ENCODE data around the gene PRKX. TPM values are rescaled to one million over a fixed set of nuclear protein-coding genes. Genes with fewer than 3 reads are reported as not detected.
A peak's percentile ranks its signal among the peaks of the same experiment; 100 is the strongest.
"Not testable (repeated sequence)": the region's sequence is repeated elsewhere in the genome, so short reads cannot be mapped to it uniquely, and the experiment has no call there.

PRKX gene
- total RNA-seq, 1 donor from 2014 or later = 27.3 TPM

DNA sequence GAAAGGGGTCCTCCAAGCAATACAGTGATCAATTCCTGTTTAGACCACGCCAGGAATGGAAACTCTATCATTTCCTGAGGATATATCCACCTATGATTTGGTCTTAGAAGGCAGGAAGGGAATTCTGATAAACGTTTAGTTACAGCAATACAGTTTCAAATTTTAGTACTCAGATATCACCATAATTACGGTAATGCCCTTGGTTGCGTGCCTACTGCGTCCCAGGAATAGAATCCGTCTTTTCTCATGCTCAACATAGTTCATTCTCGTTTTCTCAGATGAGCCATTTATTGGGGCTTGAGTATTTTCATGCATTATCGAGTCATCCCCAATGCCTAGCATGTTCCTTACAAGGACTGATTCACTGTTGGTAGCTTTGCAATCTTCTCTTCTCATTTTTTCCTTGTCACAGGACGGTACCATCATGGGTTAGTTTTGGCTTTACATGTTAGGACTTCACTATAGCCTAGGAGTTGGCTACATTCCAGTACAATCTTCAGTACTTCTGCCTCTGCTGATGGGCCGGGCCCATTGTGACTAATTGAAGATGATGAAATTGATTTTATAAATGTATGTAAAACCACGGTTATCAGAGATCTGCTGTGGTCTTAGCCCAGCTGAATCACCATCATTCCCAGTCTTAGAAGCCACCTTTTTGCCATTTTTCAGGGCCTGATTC is 4.4 kb upstream of the PRKX start:
- ATAC-seq (no peak), DNase-seq (no peak)
- H3K4me3 ChIP-seq = no peak overlapping the region
- no peaks in the 10 kb centered on the region for H3K27me3 ChIP-seq (ENCODE audit: low read depth)
- H3K9me3 ChIP-seq = no peaks in the 10 kb centered on the region
- TF ChIP-seq, protein P1, sequence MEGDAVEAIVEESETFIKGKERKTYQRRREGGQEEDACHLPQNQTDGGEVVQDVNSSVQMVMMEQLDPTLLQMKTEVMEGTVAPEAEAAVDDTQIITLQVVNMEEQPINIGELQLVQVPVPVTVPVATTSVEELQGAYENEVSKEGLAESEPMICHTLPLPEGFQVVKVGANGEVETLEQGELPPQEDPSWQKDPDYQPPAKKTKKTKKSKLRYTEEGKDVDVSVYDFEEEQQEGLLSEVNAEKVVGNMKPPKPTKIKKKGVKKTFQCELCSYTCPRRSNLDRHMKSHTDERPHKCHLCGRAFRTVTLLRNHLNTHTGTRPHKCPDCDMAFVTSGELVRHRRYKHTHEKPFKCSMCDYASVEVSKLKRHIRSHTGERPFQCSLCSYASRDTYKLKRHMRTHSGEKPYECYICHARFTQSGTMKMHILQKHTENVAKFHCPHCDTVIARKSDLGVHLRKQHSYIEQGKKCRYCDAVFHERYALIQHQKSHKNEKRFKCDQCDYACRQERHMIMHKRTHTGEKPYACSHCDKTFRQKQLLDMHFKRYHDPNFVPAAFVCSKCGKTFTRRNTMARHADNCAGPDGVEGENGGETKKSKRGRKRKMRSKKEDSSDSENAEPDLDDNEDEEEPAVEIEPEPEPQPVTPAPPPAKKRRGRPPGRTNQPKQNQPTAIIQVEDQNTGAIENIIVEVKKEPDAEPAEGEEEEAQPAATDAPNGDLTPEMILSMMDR (IDR thresholded peaks at IDR 0.05) = no peak
- no peak overlapping the region for H3K27ac ChIP-seq
- no peaks in the 10 kb centered on the region for H3K4me1 ChIP-seq
- no peaks in the 10 kb centered on the region for H3K36me3 ChIP-seq
- intact Hi-C loops (cut with DNase I) = no loop called here

DNA sequence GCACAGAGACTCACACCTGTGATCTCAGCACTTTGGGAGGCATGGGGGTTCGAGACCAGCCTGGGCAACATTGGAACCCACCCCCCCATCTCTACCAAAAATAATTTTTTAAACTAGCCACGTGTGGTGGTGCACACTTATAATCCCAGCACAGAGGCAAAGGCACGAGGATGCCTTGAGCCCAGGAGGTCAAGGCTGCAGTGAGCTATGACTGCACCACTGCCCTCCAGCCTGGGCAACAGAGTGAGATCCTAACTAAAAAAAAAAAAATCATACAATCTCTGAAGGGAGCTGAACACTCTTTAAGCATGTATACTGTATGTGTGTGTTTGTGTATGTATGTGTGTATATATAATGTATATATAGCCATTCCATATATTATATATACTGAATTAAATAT is 2.5 kb upstream of the PRKX start:
- ATAC-seq = no peak
- Histone ChIP-seq H3K27me3 (ENCODE audit: low read depth) (no peaks in the 10 kb centered on the region), H3K4me3 (no peak overlapping the region), H3K36me3 (no peaks in the 10 kb centered on the region), H3K9me3 (no peaks in the 10 kb centered on the region), H3K4me1 (no peaks in the 10 kb centered on the region), H3K27ac (no peak overlapping the region)
- TF ChIP-seq, protein P1 (IDR thresholded peaks at IDR 0.05) = no peak
- no peak for DNase-seq
- intact Hi-C loops (cut with DNase I) = no loop called here

DNA sequence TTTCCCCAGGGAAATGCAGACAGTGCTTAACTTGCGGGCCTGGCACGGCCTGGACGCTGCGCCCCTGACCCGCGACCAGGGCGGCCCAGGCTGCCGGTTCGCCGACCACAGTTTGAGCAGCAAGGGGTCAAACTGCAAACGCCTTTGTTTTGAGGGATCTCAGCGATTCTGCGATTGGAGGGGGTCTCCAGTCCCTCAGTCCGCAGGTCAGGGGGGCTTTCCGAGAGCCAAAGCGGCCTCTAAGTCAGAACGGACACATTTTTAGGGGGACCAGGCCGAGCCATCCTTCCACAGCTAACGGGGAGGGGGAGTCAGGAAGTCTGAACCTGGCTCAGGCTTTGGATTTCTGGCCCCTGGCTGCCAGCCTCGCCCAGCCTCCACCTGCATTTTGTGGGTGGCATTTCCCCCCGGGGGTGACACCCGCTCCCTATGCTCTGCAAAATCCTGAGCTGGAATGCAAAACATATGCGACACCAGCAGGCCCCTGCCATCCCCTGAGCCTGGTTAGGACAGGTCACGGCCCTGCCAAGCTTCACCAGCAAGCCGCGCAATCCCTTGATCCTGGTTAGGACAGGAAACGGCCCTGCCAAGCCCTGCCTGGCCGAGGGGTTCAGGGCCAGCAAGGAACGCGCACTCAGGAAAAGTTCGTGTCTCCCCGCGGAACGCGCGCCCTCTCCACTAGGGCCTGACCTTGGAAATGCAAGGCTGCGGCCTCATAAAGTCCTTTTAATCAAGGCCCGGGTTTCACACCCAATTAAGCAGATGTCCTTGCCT is 1.4 kb upstream of the PRKX start:
- H3K27me3 ChIP-seq (ENCODE audit: low read depth); ATAC-seq; DNase-seq; H3K4me1 ChIP-seq; intact Hi-C loops (cut with DNase I); H3K27ac ChIP-seq; H3K36me3 ChIP-seq; H3K4me3 ChIP-seq; H3K9me3 ChIP-seq: not testable (repeated sequence)

DNA sequence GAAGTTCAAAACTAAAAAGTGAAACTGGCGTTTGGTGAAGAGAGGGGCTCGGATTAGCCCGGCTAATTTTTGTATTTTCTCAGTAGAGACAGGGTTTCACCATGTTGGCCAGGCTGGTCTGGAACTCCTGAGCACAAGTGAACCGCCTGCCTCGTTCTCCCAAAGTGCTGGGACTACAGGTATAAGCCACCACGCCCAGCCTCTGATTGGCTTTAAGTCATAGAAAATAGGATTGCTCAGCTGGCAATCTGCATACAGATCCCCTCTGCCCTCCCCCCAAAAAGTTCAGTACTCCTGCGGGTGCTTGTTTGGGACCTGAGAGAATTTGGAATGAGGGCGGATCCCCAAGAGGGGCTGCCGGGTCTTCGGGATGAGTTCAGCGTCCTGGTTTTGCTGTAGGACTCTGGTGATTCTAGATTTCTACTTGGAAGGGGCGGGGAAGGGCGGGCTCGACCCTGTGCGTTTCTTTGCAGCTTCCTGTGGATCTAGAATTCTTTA is 537 bp upstream of the PRKX start:
- Histone ChIP-seq H3K36me3 (no peaks in the 10 kb centered on the region), H3K4me1 (no peaks in the 10 kb centered on the region), H3K27me3 (ENCODE audit: low read depth) (no peaks in the 10 kb centered on the region), H3K27ac (peak overlapping the region; percentile 77), H3K4me3 (peak overlapping the region; percentile 66), H3K9me3 (no peaks in the 10 kb centered on the region)
- intact Hi-C loops (cut with DNase I) = no loop called here
- DNase-seq (no peak), ATAC-seq (peak in 1 of 2 donors; percentile 15)
- TF ChIP-seq, protein P1 (IDR thresholded peaks at IDR 0.05) = no peak

DNA sequence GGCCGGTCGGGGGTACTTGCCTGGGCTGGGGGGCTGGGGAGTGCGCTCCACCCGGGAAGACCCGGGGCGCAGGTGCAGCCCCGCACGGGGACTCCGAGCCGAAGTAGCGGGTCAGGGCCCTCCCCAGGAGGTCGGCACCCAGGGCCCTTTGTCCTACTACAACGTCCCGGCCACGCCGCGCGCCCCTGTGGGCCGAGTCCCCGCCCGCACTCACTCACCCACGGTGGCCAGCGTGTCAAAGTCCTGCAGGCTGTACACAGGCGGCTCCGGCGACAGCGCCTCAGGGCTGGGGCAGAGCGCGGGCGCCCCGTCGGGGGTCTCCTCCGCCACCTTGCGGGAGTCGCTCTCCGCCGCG is 602 bp downstream of the PRKX start:
- DNase-seq (peak; percentile 48), ATAC-seq (peak; percentile 51 to 57)
- Histone ChIP-seq H3K9me3 (no peaks in the 10 kb centered on the region), H3K27ac (peak overlapping the region; percentile 77), H3K4me1 (no peaks in the 10 kb centered on the region), H3K4me3 (peak overlapping the region; percentile 66), H3K36me3 (no peaks in the 10 kb centered on the region), H3K27me3 (ENCODE audit: low read depth) (no peaks in the 10 kb centered on the region)
- intact Hi-C loops (cut with DNase I) = no loop called here
- TF ChIP-seq, protein P1 (IDR thresholded peaks at IDR 0.05) = no peak
